SJCRH30 (cell line): ENCODE results near the gene MCF2. TPM values are rescaled to one million over a fixed set of nuclear protein-coding genes. Genes with fewer than 3 reads are reported as not detected.

ENCODE experiments used
- DNase-seq, 2 experiments: peaks; one replicate each; pipeline ENCODE4 v3.0.0-alpha.2; 2015 to 2020
- H3K27ac ChIP-seq: fragments of 250-450 bp; sonication (Bioruptor Pico); 2 replicates; pipeline ENCODE4 v1.5.1; 2020; ENCODE audit warnings: mild to moderate bottlenecking, moderate library complexity
- H3K27me3 ChIP-seq: fragments of 250-450 bp; sonication (Bioruptor Pico); 2 replicates; pipeline ENCODE4 v1.5.1; 2020; ENCODE audit warnings: mild to moderate bottlenecking, moderate library complexity
- H3K36me3 ChIP-seq: fragments of 250-450 bp; sonication (Bioruptor Pico); 2 replicates; pipeline ENCODE4 v1.5.1; 2020; ENCODE audit warnings: mild to moderate bottlenecking, moderate library complexity
- H3K4me1 ChIP-seq: fragments of 250-450 bp; sonication (Bioruptor Pico); 2 replicates; pipeline ENCODE4 v1.5.1; 2020; ENCODE audit warnings: mild to moderate bottlenecking, moderate library complexity
- H3K4me3 ChIP-seq: fragments of 250-450 bp; sonication (Bioruptor Pico); 2 replicates; pipeline ENCODE4 v1.5.1; 2020; ENCODE audit warnings: mild to moderate bottlenecking, moderate library complexity
- H3K9me3 ChIP-seq: fragments of 250-450 bp; sonication (Bioruptor Pico); replicated peaks from 2 replicates; pipeline ENCODE4 v1.5.1; 2020; ENCODE audit warnings: mild to moderate bottlenecking, moderate library complexity
- total RNA-seq: library from RNA; depleted of rRNA; stranded (reverse); fragments of >200 nt; shearing (Covaris generic); gene quantifications from 2 replicates; pipeline ENCODE4 v1.2.3, GENCODE V29; 2014; rRNA removed

The MCF2 gene
- total RNA-seq, 1 experiment from 2014 or later: 0.16 TPM

DNA sequence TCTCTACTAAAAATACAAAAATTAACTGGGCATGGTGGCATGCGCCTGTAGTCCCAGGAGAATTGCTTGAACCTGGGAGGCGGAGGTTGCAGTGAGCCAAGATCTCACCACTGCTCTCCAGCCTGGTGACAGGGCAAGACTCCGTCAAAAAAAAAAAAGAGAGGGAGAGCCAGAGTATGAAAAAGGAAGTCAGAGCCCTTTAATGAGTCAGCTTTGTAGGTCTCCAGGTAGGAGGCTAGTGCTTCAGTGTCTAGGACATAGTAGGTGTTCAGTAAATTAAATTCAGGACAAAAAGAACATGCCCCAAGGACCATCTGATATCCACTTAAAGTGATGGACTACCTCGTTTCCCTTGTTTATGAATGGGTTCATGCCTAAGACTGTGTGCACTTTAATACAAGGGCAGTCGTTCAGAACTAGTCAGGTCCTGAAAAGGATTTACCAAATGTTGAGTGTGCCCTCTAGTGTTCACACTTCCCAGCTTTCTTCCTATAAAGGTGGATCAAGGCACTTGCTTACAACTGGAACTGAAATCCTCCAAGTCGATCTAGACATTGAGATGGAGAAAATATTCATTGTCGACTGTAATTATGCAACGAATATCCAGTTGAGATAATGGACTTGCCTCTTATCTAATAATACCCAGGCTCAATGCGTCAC lies 148.5 kb downstream of the MCF2 start:
- peak; percentile 13 to 65 for DNase-seq
- H3K4me3 ChIP-seq: no peak overlapping the region
- no peaks in the 10 kb centered on the region for H3K4me1 ChIP-seq
- H3K27ac ChIP-seq: no peak overlapping the region
- H3K27me3 ChIP-seq: no peaks in the 10 kb centered on the region
- H3K9me3 ChIP-seq: no peaks in the 10 kb centered on the region
- H3K36me3 ChIP-seq: no peaks in the 10 kb centered on the region

DNA sequence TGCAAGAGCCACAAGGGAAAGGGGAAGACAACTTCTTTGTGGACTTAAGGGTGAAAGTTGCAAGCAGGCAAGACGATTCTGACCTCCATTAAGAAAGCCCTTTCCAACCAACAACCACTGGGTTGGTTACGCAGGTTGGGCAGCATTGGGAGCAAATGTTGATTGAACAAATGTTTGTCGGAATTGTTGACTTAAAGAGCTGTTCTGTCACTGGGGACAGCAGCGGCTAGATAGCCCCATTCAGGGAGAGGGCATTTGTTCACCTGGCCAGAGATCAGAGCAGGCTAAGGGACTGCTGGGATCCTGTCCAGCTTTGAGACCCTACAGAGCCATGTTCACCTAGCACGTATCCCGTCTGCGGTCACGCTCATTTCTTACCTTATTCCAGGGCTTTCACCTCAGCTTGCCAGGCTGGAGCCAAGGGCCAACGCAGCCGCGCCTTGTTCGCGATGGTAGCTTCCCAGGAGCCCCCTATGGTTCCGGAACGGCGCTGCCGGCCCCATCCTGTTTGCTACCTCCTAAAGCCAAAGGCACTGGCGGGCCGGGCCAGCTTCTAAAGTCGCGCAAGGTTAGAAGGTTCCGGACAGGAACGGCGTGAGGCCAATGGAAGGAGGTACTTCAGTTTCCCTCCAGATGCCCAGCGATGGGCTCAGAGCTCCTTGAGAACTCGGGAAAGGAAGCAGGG lies 152.8 kb downstream of the MCF2 start:
- Histone ChIP-seq H3K4me3 (no peak overlapping the region), H3K9me3 (no peaks in the 10 kb centered on the region), H3K36me3 (no peaks in the 10 kb centered on the region), H3K27ac (no peak overlapping the region), H3K27me3 (no peaks in the 10 kb centered on the region), H3K4me1 (no peaks in the 10 kb centered on the region)
- no peak for DNase-seq

DNA sequence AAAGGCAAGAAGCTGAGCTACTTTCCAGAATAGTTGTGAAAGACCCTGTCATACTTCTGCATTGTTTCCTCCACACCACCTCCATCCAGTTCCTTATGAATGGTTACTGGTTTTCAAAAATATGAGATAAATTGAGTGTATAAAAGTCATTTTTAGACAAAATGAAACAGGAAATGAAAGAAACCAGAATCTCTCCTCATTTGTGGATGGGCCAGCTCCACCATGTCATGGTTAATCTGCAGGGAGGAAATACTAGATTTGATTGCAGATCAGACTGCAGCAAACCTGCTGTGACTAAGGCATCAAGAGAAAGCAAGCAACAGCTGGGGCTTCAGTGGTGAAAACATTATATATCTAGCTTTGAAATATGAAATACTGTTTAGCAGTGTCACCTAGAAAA lies 153.6 kb downstream of the MCF2 start:
- H3K27me3 ChIP-seq: no peaks in the 10 kb centered on the region
- H3K4me3 ChIP-seq: no peak overlapping the region
- H3K27ac ChIP-seq: no peak overlapping the region
- no peaks in the 10 kb centered on the region for H3K9me3 ChIP-seq
- no peaks in the 10 kb centered on the region for H3K4me1 ChIP-seq
- DNase-seq: no peak
- no peaks in the 10 kb centered on the region for H3K36me3 ChIP-seq

DNA sequence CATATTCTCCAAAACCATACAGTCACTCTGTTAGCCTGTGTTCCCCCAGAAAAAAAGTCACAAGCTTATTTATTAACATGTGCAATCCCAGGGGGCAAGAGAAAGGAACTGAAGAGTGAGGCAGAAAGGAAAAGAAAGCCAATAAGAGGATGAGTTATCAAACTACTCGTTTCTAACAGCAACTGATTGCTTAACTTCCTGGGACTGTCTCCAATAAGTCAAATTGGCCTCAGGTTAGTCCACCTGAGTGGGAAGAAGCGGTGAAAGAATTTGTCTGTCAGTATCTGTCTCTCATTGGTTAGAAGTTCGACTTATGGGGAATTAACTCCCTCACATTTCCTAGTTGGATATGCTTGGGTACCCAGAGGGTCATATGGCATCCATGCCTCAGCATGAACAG lies 163.4 kb downstream of the MCF2 start:
- no peak overlapping the region for H3K4me3 ChIP-seq
- H3K27ac ChIP-seq: no peak overlapping the region
- no peaks in the 10 kb centered on the region for H3K9me3 ChIP-seq
- H3K27me3 ChIP-seq: no peaks in the 10 kb centered on the region
- no peaks in the 10 kb centered on the region for H3K4me1 ChIP-seq
- DNase-seq: no peak
- no peaks in the 10 kb centered on the region for H3K36me3 ChIP-seq

DNA sequence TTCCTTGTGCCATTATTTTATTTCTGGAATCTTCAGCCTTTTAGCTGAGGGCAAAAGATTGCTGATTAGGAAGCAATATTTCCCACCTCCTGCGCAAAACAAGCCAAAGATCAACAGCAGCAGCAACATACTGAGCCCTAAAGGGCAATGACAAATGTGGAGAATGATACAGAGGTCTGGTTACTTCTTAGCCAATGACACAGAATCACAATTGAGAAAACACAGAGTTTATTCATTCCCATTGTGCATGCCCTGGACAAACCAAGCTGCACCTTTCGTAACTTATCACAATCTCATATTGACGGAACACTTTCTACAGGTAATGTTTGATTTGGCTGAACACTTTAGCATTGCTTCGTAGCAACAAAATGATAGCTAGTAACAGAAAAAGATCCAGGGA lies 164.0 kb downstream of the MCF2 start:
- Histone ChIP-seq H3K9me3 (no peaks in the 10 kb centered on the region), H3K36me3 (no peaks in the 10 kb centered on the region), H3K4me1 (no peaks in the 10 kb centered on the region), H3K27ac (no peak overlapping the region), H3K4me3 (no peak overlapping the region), H3K27me3 (no peaks in the 10 kb centered on the region)
- no peak for DNase-seq

DNA sequence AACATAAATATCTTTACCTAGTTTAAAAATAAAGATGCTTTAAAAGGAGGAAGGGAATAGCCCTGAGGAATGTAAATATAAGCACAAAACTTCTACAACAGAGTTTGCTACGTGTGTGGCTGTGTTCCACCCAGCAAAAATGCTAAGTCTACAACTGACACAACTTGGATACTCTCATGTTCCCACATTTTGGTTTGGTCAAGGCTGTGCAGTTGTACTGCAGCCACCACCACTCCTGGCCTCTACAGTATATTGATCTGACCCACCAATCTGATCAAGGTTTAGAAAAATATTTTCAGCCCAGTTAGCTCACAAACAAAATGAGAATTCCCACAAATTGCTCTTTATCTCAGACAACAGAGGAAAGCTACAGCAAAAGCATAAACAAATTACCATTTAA lies 165.3 kb downstream of the MCF2 start:
- no peaks in the 10 kb centered on the region for H3K9me3 ChIP-seq
- no peaks in the 10 kb centered on the region for H3K36me3 ChIP-seq
- H3K27me3 ChIP-seq: no peaks in the 10 kb centered on the region
- no peaks in the 10 kb centered on the region for H3K4me1 ChIP-seq
- H3K4me3 ChIP-seq: no peak overlapping the region
- DNase-seq: no peak
- H3K27ac ChIP-seq: no peak overlapping the region

DNA sequence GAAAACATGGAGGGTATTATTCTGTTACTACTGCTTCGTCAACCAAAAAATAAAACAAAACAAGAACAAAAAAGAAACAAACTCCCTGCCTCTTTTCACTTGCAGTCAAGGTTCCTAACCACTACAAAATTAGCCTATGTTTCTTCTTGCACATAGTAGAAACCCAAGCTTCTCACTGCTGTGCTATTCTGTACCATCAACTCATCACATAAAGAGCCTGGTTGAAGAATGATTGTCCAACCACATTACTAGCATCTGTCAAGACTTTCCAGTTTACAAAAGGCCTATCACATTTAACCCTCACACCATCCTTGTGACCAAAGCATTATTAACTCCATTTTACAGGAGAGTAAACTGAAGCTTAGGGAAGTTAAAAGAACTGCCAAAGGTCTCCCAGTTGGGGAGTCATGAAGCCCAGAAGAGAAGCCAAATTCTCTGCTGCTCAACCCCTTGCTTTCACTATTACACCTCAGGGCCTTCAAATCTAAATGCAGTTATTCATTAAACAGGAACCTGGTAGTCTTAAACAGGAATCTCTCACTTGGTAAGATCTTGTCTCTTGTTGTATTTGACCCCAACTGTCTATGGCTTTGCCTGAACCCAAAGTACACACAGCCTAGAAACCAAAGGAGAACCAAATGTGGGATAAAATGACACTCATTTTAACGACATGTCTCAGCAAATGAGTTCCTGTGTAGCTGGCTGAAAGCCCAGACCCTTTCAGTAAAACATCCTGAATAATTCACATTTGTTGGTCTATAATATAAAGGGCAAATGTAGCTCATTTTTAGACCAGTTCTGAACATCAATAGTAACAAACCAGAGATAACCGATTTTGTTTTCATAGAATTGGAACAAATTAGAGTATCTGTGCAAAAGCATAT lies 168.8 kb downstream of the MCF2 start:
- Histone ChIP-seq H3K4me3 (no peak overlapping the region), H3K4me1 (no peaks in the 10 kb centered on the region), H3K27ac (no peak overlapping the region), H3K9me3 (no peaks in the 10 kb centered on the region), H3K27me3 (no peaks in the 10 kb centered on the region), H3K36me3 (no peaks in the 10 kb centered on the region)
- DNase-seq: no peak

DNA sequence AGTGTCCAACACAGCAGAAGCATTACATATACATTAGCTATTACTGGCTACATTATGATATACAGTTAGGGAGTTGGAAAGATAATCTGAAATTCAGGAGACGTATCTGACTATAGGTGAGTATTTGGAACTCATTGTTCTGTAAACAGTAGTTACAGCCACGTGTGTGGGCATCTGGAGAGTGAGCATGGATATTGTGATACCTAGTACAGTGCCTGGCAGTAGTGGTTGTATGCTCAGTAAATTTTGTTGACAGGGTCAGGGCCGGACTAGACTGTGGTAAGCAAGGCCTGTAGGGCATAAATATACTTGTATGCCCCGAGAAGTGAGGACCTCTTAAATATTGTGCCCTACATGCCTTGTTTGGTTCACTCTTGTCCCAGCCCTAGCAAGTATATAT lies 174.5 kb downstream of the MCF2 start:
- no peaks in the 10 kb centered on the region for H3K36me3 ChIP-seq
- no peak overlapping the region for H3K4me3 ChIP-seq
- no peaks in the 10 kb centered on the region for H3K4me1 ChIP-seq
- H3K27me3 ChIP-seq: no peaks in the 10 kb centered on the region
- H3K27ac ChIP-seq: no peak overlapping the region
- DNase-seq: no peak
- no peaks in the 10 kb centered on the region for H3K9me3 ChIP-seq

DNA sequence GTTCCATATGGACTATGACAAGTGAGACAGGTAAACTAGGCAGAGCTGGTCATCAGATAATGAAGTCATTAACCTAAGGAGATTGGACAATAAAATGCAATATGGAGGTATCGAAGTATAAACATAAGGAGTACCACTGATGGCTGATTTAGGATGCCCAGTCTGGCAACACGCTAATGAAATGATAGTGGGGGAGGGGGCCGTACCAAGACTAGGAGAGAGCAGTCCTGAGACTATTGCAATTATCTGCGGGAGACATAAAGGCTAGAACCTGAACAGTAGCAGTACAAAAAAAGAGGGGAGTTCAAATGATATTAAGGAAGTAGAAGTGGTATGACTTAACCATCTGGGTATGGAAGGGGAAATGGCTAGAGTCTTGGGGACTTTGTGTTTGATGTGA lies 175.1 kb downstream of the MCF2 start:
- Histone ChIP-seq H3K27ac (no peak overlapping the region), H3K4me3 (no peak overlapping the region), H3K27me3 (no peaks in the 10 kb centered on the region), H3K36me3 (no peaks in the 10 kb centered on the region), H3K9me3 (no peaks in the 10 kb centered on the region), H3K4me1 (no peaks in the 10 kb centered on the region)
- DNase-seq: no peak

Other genes starting within 250 kb of the MCF2 start
- gene F9, start 177.4 kb downstream of the MCF2 start, total RNA-seq: not detected in 2 replicates
- 47.4 and 48.2 TPM in 2 replicates for gene ATP11C, start 224.9 kb upstream of the MCF2 start, total RNA-seq